Liver (tissue), 9 donors: Measurements from ENCODE around the gene MISP3. TPM values are rescaled to one million over a fixed set of nuclear protein-coding genes. Genes with fewer than 3 reads are reported as not detected.

ENCODE experiments used
- DNase-seq: peaks from one replicate; pipeline ENCODE4 v3.0.0-alpha.2; 2017; ENCODE audit warnings: low spot score
- H3K27ac ChIP-seq, 2 donors: one replicate each; pipeline ENCODE4 v1.7.0; 2013; ENCODE audit warnings: inconsistent platforms in 2 of 2, low read length in 2 of 2, control low read depth in 1 of 2, low read depth in 1 of 2, mild to moderate bottlenecking in 1 of 2
- H3K27me3 ChIP-seq, 4 donors: one replicate each; pipeline versions ENCODE4 v1.6.1 to v1.7.0; 2013; ENCODE audit warnings: low read length in 3 of 4, inconsistent platforms in 1 of 4, mild to moderate bottlenecking in 1 of 4, moderate library complexity in 1 of 4; ENCODE audit not compliant: control insufficient read depth in 4 of 4, insufficient read depth in 4 of 4
- H3K36me3 ChIP-seq, 4 donors: one replicate each; pipeline versions ENCODE4 v1.6.1 to v1.7.0; 2013; ENCODE audit warnings: low read length in 3 of 4, mild to moderate bottlenecking in 3 of 4, low read depth in 1 of 4, moderate library complexity in 1 of 4; ENCODE audit not compliant: control insufficient read depth in 4 of 4, insufficient read depth in 3 of 4
- H3K4me1 ChIP-seq, 4 donors: one replicate each; pipeline versions ENCODE4 v1.6.1 to v1.7.0; 2013; ENCODE audit warnings: low read length in 3 of 4, mild to moderate bottlenecking in 3 of 4, moderate library complexity in 1 of 4; ENCODE audit not compliant: control insufficient read depth in 4 of 4, insufficient read depth in 4 of 4
- H3K4me3 ChIP-seq, 3 donors: one replicate each; pipeline versions ENCODE4 v1.6.1 to v1.7.0; 2013; ENCODE audit warnings: low read length in 3 of 3, control low read depth in 1 of 3, low read depth in 1 of 3, mild to moderate bottlenecking in 1 of 3
- H3K9ac ChIP-seq, 2 donors: one replicate each; pipeline ENCODE4 v1.7.0; 2013; ENCODE audit warnings: low read length in 2 of 2, mild to moderate bottlenecking in 2 of 2, moderate library complexity in 2 of 2, control low read depth in 1 of 2, low read depth in 1 of 2
- H3K9me3 ChIP-seq, 4 donors: one replicate each; pipeline versions ENCODE4 v1.6.1 to v1.7.0; 2013; ENCODE audit warnings: low read length in 3 of 4; ENCODE audit not compliant: control insufficient read depth in 4 of 4
- ATF3 ChIP-seq: IDR thresholded peaks from 2 replicates; pipeline ENCODE4 v1.6.1; 2016; ENCODE audit warnings: antibody characterized with exemption
- CTCF ChIP-seq: fragments of 150-350 bp; IDR thresholded peaks from 2 replicates; pipeline ENCODE4 v1.5.1; 2017; ENCODE audit warnings: improper control_type of control experiment, low read depth, low read length; ENCODE audit not compliant: missing input control
- EGR1 ChIP-seq, 2 donors: IDR thresholded peaks; 2 replicates each; pipeline ENCODE4 v1.6.1; 2016 to 2018; ENCODE audit warnings: antibody characterized with exemption in 2 of 2, low read depth in 2 of 2
- FOXA1 ChIP-seq: IDR thresholded peaks from 2 replicates; pipeline ENCODE4 v1.6.1; 2016; ENCODE audit warnings: antibody characterized with exemption
- FOXA2 ChIP-seq: IDR thresholded peaks from 2 replicates; pipeline ENCODE4 v1.6.1; 2016; ENCODE audit warnings: antibody characterized with exemption
- GABPA ChIP-seq, 2 donors: IDR thresholded peaks in 1 of 2; conservative IDR thresholded peaks in 1 of 2; 2 replicates each; pipeline ENCODE4 v1.6.1; 2016; ENCODE audit warnings: antibody characterized with exemption in 2 of 2, mild to moderate bottlenecking in 1 of 2, moderate library complexity in 1 of 2
- HNF4A ChIP-seq, 2 donors: conservative IDR thresholded peaks; 2 replicates each; pipeline ENCODE4 v1.6.1; 2016; ENCODE audit warnings: antibody characterized with exemption in 2 of 2, mild to moderate bottlenecking in 2 of 2
- HNF4G ChIP-seq: IDR thresholded peaks from 2 replicates; pipeline ENCODE4 v1.6.1; 2016; ENCODE audit warnings: antibody characterized with exemption
- JUND ChIP-seq, 2 donors: IDR thresholded peaks; 2 replicates each; pipeline ENCODE4 v1.6.1; 2016; ENCODE audit warnings: antibody characterized with exemption in 2 of 2
- MAX ChIP-seq: IDR thresholded peaks from 2 replicates; pipeline ENCODE4 v1.6.1; 2016; ENCODE audit warnings: antibody characterized with exemption
- NR2F2 ChIP-seq: IDR thresholded peaks from 2 replicates; pipeline ENCODE4 v1.6.1; 2016; ENCODE audit warnings: antibody characterized with exemption
- RAD21 ChIP-seq, 2 donors: IDR thresholded peaks; 2 replicates each; pipeline ENCODE4 v1.6.1; 2016; ENCODE audit warnings: antibody characterized with exemption in 2 of 2, mild to moderate bottlenecking in 2 of 2
- REST ChIP-seq: IDR thresholded peaks from 2 replicates; pipeline ENCODE4 v1.6.1; 2016; ENCODE audit warnings: antibody characterized with exemption, mild to moderate bottlenecking
- RXRA ChIP-seq, 2 donors: IDR thresholded peaks; 2 replicates each; pipeline ENCODE4 v1.6.1; 2017 to 2018; ENCODE audit warnings: antibody characterized with exemption in 2 of 2, mild to moderate bottlenecking in 1 of 2
- SP1 ChIP-seq: IDR thresholded peaks from 2 replicates; pipeline ENCODE4 v1.6.1; 2018; ENCODE audit warnings: antibody characterized with exemption, mild to moderate bottlenecking
- TAF1 ChIP-seq: conservative IDR thresholded peaks from 2 replicates; pipeline ENCODE4 v1.6.1; 2016; ENCODE audit warnings: antibody characterized with exemption, mild to moderate bottlenecking
- YY1 ChIP-seq: IDR thresholded peaks from 2 replicates; pipeline ENCODE4 v1.6.1; 2016; ENCODE audit warnings: antibody characterized with exemption, mild to moderate bottlenecking
- ZBTB33 ChIP-seq: IDR thresholded peaks from 2 replicates; pipeline ENCODE4 v1.6.1; 2016; ENCODE audit warnings: antibody characterized with exemption
- WGBS: extraction: QIAGEN DNeasy Blood & Tissue Kit; methylation state at CpG from one replicate; pipeline ENCODE4 v1.1.7; 2013; 5-methylcytosine and 5-hydroxymethylcytosine counted together
- polyA plus RNA-seq, 2 donors: library from polyadenylated mRNA; stranded (reverse) in 1 of 2; unstranded in 1 of 2; fragments of 200-250 nt in 1 of 2; fragments of >200 nt in 1 of 2; fragmentation: Nextera tagmentation in 1 of 2; extraction: Ambion mirVana in 1 of 2; gene quantifications; one replicate each; pipeline versions ENCODE4 v1.2.1 to v1.2.3, GENCODE V29; 2013 to 2015
- total RNA-seq, 2 donors: library from RNA; depleted of rRNA; stranded (reverse); fragments of >200 nt; gene quantifications; one replicate each; pipeline ENCODE4 v1.2.3, GENCODE V29; 2014
- donor health status: healthy.
- donor health status: healthy.
- donor health status: healthy.
- donor health status: healthy.
- donor health status: healthy.

The MISP3 gene
- total and polyA plus RNA-seq, 4 donors, result 0.28 to 3.9 (median 2.8) TPM

GRCh38 chr19:14053500-14053899 lies 19.1 kb upstream of the MISP3 start:
- Histone ChIP-seq H3K27me3 (peaks cover 0 to 3% (median 0%) of the 10 kb centered on the region in 4 donors), H3K4me1 (peaks cover 0 to 5% (median 2%) of the 10 kb centered on the region in 4 donors), H3K9me3 (no peaks in the 10 kb centered on the region), H3K9ac (no peak overlapping the region), H3K4me3 (no peak overlapping the region), H3K27ac (no peak overlapping the region), H3K36me3 (peaks cover 7 to 27% (median 13%) of the 10 kb centered on the region in 4 donors)
- TF ChIP-seq FOXA1 (no peak), NR2F2 (no peak), EGR1 (IDR thresholded peaks at IDR 0.05; ENCODE audit: low read depth in 2 of 2) (no peak), REST (no peak), CTCF (no peak), ZBTB33 (no peak), YY1 (no peak), GABPA (IDR thresholded peaks at IDR 0.05 in 1 of 2, conservative IDR thresholded peaks at IDR 0.05 in 1 of 2) (no peak), RAD21 (IDR thresholded peaks at IDR 0.05) (no peak), MAX (no peak), HNF4G (no peak), HNF4A (conservative IDR thresholded peaks at IDR 0.05) (no peak), RXRA (IDR thresholded peaks at IDR 0.05) (no peak), JUND (IDR thresholded peaks at IDR 0.05) (no peak), FOXA2 (no peak), TAF1 (no peak), ATF3 (no peak), SP1 (no peak)
- DNase-seq, result no peak
- WGBS, result 93% methylated on average over 11 of the region's 11 CpGs
